HL-60 (cell line): ENCODE measurements around the gene KAZN.

Source experiments
- DNase-seq, 2 experiments: peaks; one replicate each; pipeline ENCODE4 v3.0.0-alpha.2; 2010 to 2020; ENCODE audit warnings: low read depth in 1 of 2, low spot score in 1 of 2
- H3K27ac ChIP-seq: fragments of 250-450 bp; sonication (Bioruptor Pico); replicated peaks from 2 replicates; pipeline ENCODE4 v1.5.1; 2020; ENCODE audit warnings: mild to moderate bottlenecking, moderate library complexity
- H3K27me3 ChIP-seq: fragments of 250-450 bp; sonication (Bioruptor Pico); 2 replicates; pipeline ENCODE4 v1.5.1; 2021; ENCODE audit warnings: mild to moderate bottlenecking, moderate library complexity; ENCODE audit not compliant: insufficient read depth, poor library complexity, severe bottlenecking
- H3K4me3 ChIP-seq: replicated peaks from 2 replicates; pipeline ENCODE4 v1.5.1; 2011; ENCODE audit warnings: mild to moderate bottlenecking, control low read depth, low read length; ENCODE audit not compliant: insufficient read depth
- CTCF ChIP-seq: IDR thresholded peaks from one replicate; pipeline ENCODE4 v1.5.1; 2011; ENCODE audit warnings: low read length, control low read depth, inconsistent platforms; ENCODE audit not compliant: insufficient read depth
- GABPA ChIP-seq: IDR thresholded peaks from 2 replicates; pipeline ENCODE4 v1.6.1; 2012; ENCODE audit warnings: low read depth
- POLR2AphosphoS5 ChIP-seq: IDR thresholded peaks from 2 replicates; pipeline ENCODE4 v1.6.1; 2012; ENCODE audit warnings: low read depth
- REST ChIP-seq: IDR thresholded peaks from 2 replicates; pipeline ENCODE4 v1.6.1; 2012; ENCODE audit warnings: low read depth; ENCODE audit not compliant: insufficient replicate concordance
- SPI1 ChIP-seq: IDR thresholded peaks from 2 replicates; pipeline ENCODE4 v1.6.1; 2012; ENCODE audit warnings: low read depth, mild to moderate bottlenecking, borderline replicate concordance

The KAZN gene

DNA sequence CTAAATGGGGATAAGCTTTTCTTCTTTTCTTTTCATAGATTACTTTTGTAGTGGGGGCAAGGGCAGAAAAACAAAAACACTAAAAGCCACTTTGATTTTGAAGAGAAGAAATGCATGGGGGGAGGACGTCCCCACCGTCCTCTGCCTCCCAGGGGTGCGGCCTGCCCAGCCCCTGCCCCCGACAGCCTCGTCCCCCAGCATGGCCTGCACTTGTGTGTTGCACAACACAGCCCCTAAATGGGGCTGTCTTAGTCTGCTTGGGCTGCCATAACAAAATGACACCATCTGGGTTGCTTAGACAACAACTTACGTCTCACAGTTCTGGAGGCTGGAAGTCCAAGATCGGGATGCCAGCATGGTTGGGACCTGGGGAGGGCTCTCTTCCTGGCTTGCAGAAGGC, 497.8 kb downstream of the KAZN start:
- Histone ChIP-seq H3K4me3 (no peak overlapping the region), H3K27me3 (no peaks in the 10 kb centered on the region), H3K27ac (no peak overlapping the region)
- DNase-seq, result no peak
- TF ChIP-seq SPI1, result no peak
- TF ChIP-seq CTCF, result no peak
- no peak for TF ChIP-seq GABPA
- TF ChIP-seq REST, result no peak
- no peak for TF ChIP-seq POLR2AphosphoS5

GRCh38 chr1:15098176-15099125, 500.0 kb downstream of the KAZN start:
- Histone ChIP-seq H3K27me3 (no peaks in the 10 kb centered on the region), H3K4me3 (no peak overlapping the region), H3K27ac (no peak overlapping the region)
- no peak for TF ChIP-seq REST
- TF ChIP-seq SPI1, result no peak
- no peak for TF ChIP-seq GABPA
- no peak for TF ChIP-seq CTCF
- TF ChIP-seq POLR2AphosphoS5, result no peak
- no peak for DNase-seq

- H3K4me3 ChIP-seq, result no peak overlapping the region
- no peaks in the 10 kb centered on the region for H3K27me3 ChIP-seq
- H3K27ac ChIP-seq, result no peak overlapping the region
- TF ChIP-seq GABPA, result no peak
- DNase-seq, result no peak
Measured at GRCh38 chr1:15099441-15100120, 501.1 kb downstream of the KAZN start.

GRCh38 chr1:15100121-15100879, 501.8 kb downstream of the KAZN start:
- Histone ChIP-seq H3K27ac (no peak overlapping the region), H3K27me3 (no peaks in the 10 kb centered on the region), H3K4me3 (no peak overlapping the region)
- TF ChIP-seq CTCF (peak; percentile 97), SPI1 (no peak)
- peak in 1 of 2 experiments; percentile 15 for DNase-seq
